B cell (primary cell): ENCODE measurements around the gene SUGCT. TPM values are rescaled to one million over a fixed set of nuclear protein-coding genes. Genes with fewer than 3 reads are reported as not detected.

Experiments used
- ATAC-seq: fragments of 200-7000 bp; cut with Tn5 transposase; one replicate; pipeline ENCODE4 v1.10.0; 2021; ENCODE audit warnings: low read depth, mild to moderate bottlenecking, moderate number of reproducible peaks, moderate library complexity
- CTCF ChIA-PET: fragments of 350-600 bp; sonication (Branson Sonifier 250); formaldehyde crosslinking; loops from one replicate; lab custom pipeline; 2021; ENCODE audit warnings: antibody characterized with exemption, inconsistent platforms; lab: Charles Lee
- POLR2A ChIA-PET: fragments of 350-600 bp; sonication (Branson Sonifier 250); formaldehyde crosslinking; loops from one replicate; lab custom pipeline; 2021; ENCODE audit warnings: antibody characterized with exemption; lab: Charles Lee
- DNase-seq: peaks from one replicate; pipeline ENCODE4 v3.0.0; 2013
- H2AFZ ChIP-seq: 2 replicates; pipeline ENCODE4 v1.6.1; 2012; ENCODE audit warnings: mild to moderate bottlenecking, low read depth, low read length; ENCODE audit not compliant: insufficient read depth, poor library complexity, severe bottlenecking
- H3K27ac ChIP-seq, 2 donors: 1 replicate in 1 of 2; 2 replicates in 1 of 2; pipeline ENCODE4 v1.5.1; 2012 to 2013; ENCODE audit warnings: low read length in 2 of 2, mild to moderate bottlenecking in 2 of 2, moderate library complexity in 1 of 2
- H3K27me3 ChIP-seq, 4 experiments: fragments of 200-600 bp in 1 of 4; sonication (generic) in 1 of 4; replicated peaks in 1 of 4; 1 replicate in 2 of 4; 2 replicates in 2 of 4; pipeline versions ENCODE4 v1.6.1 to v1.7.0; 2013 to 2016; ENCODE audit warnings: low read length in 3 of 4, mild to moderate bottlenecking in 2 of 4, mixed read lengths in 1 of 4, moderate library complexity in 1 of 4; ENCODE audit not compliant: insufficient read depth in 4 of 4, control insufficient read depth in 3 of 4; ENCODE audit errors: control extremely low read depth in 1 of 4
- H3K36me3 ChIP-seq, 2 experiments: replicated peaks in 1 of 2; 1 replicate in 1 of 2; 2 replicates in 1 of 2; pipeline versions ENCODE4 v1.6.1 to v1.7.1; 2013; ENCODE audit warnings: low read length in 1 of 2; ENCODE audit not compliant: insufficient read depth in 2 of 2, control insufficient read depth in 1 of 2; ENCODE audit errors: control extremely low read depth in 1 of 2, extremely low read depth in 1 of 2
- H3K4me1 ChIP-seq, 2 donors: fragments of 200-600 bp in 1 of 2; sonication (generic) in 1 of 2; 1 replicate in 1 of 2; 2 replicates in 1 of 2; pipeline versions ENCODE4 v1.5.1 to v1.6.1; 2013 to 2017; ENCODE audit warnings: low read length in 2 of 2; ENCODE audit not compliant: control insufficient read depth in 2 of 2, insufficient read depth in 2 of 2
- H3K4me2 ChIP-seq: replicated peaks from 2 replicates; pipeline ENCODE3; 2012; ENCODE audit warnings: mild to moderate bottlenecking, low read depth, low read length; ENCODE audit not compliant: poor library complexity, severe bottlenecking
- H3K4me3 ChIP-seq, 5 experiments: fragments of 200-600 bp in 1 of 5; sonication (generic) in 1 of 5; 1 replicate in 3 of 5; 2 replicates in 2 of 5; pipeline versions ENCODE4 v1.5.1 to v1.7.0; 2011 to 2016; ENCODE audit warnings: low read length in 4 of 5, mild to moderate bottlenecking in 4 of 5, low read depth in 2 of 5, control low read depth in 1 of 5, moderate library complexity in 1 of 5; ENCODE audit not compliant: insufficient read depth in 1 of 5; ENCODE audit errors: control extremely low read depth in 1 of 5, extremely low read depth in 1 of 5
- H3K79me2 ChIP-seq: fragments of 200-600 bp; sonication (generic); one replicate; pipeline ENCODE4 v1.6.0; 2016; ENCODE audit warnings: low read length; ENCODE audit not compliant: control insufficient read depth, insufficient read depth
- H3K9ac ChIP-seq: fragments of 200-600 bp; sonication (generic); 2 replicates; pipeline ENCODE4 v1.6.1; 2017; ENCODE audit warnings: mild to moderate bottlenecking, low read length, moderate library complexity
- H3K9me3 ChIP-seq, 3 donors: one replicate each; pipeline versions ENCODE4 v1.6.1 to v1.7.1; 2013; ENCODE audit warnings: low read length in 2 of 3; ENCODE audit not compliant: control insufficient read depth in 2 of 3, insufficient read depth in 1 of 3; ENCODE audit errors: control extremely low read depth in 1 of 3
- H4K20me1 ChIP-seq: 2 replicates; pipeline ENCODE4 v1.6.0; 2012; ENCODE audit warnings: mild to moderate bottlenecking, low read length; ENCODE audit not compliant: insufficient read depth, control insufficient read depth, poor library complexity, severe bottlenecking
- H3K27ac Mint-ChIP-seq: one replicate; pipeline ENCODE4 v1.8.0; 2021; ENCODE audit warnings: mixed read lengths
- H3K27me3 Mint-ChIP-seq: one replicate; pipeline ENCODE4 v1.8.0; 2021; ENCODE audit warnings: mixed read lengths
- H3K4me1 Mint-ChIP-seq: one replicate; pipeline ENCODE4 v1.8.0; 2021; ENCODE audit warnings: mixed read lengths
- H3K4me3 Mint-ChIP-seq: one replicate; pipeline ENCODE4 v1.8.0; 2021; ENCODE audit warnings: mixed read lengths
- H3K9me3 Mint-ChIP-seq: one replicate; pipeline ENCODE4 v1.8.0; 2022; ENCODE audit warnings: mixed read lengths; ENCODE audit not compliant: insufficient read depth
- EZH2 ChIP-seq: IDR thresholded peaks from 2 replicates; pipeline ENCODE4 v1.6.1; 2012; ENCODE audit warnings: borderline replicate concordance, low read depth, mild to moderate bottlenecking, moderate library complexity, low read length; ENCODE audit not compliant: insufficient read depth, poor library complexity, severe bottlenecking
- WGBS: methylation state at CpG from one replicate; pipeline ENCODE4 v1.1.5; 2013; ENCODE audit warnings: missing lambda C conversion rate; ENCODE audit not compliant: insufficient coverage; 5-methylcytosine and 5-hydroxymethylcytosine counted together
- intact Hi-C: fragments of 100-400 bp; cut with micrococcal nuclease; formaldehyde crosslinking; loops from one replicate; pipeline ENCODE4 v1.10.0; 2022
- polyA plus RNA-seq: library from polyadenylated mRNA; depleted of rRNA; stranded (reverse); fragments of >200 nt; gene quantifications from 2 replicates; pipeline ENCODE4 v1.2.3, GENCODE V29; 2012
- total RNA-seq, 2 donors: library from RNA; stranded (reverse); fragments of 120-200 nt in 1 of 2; gene quantifications; 1 replicate in 1 of 2; 2 replicates in 1 of 2; pipeline versions ENCODE4 v1.2.3 to v1.2.4, GENCODE V29; 2013 to 2022
- TF ChIP-seq, protein P1 (sequence below): fragments of 200-600 bp; IDR thresholded peaks from one replicate; pipeline ENCODE4 v1.8.0; 2022; ENCODE audit warnings: antibody characterized with exemption, mild to moderate bottlenecking

The SUGCT gene
- total and polyA plus RNA-seq, 2 donors (not counting 1 experiment from before 2014, with no cell fraction given): 0.19 to 0.86 TPM

DNA sequence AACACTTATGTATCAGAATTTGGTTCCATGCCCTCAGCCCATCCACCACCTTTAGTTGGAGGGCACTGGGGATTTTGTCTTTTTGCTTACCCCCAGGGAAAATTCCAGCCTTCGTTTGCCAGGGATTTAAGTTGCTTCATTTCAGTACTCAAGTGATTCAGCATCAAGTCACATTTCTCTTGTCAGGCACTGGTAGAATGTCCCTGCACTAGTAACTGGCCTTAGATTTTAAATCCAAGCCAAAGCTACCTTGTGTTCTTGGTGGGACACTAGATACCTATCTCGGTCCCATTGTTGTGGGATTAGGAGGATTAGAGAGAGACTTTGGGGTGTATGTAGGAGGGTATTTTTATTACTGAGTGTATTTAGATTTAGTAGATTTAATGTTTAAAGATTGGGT, 613.1 kb downstream of the SUGCT start:
- no peaks in the 10 kb centered on the region for H4K20me1 ChIP-seq
- ChIA-PET POLR2A (no interaction called here), CTCF (no interaction called here)
- intact Hi-C loops: no loop called here
- H3K27me3 ChIP-seq: no peaks in the 10 kb centered on the region
- H3K36me3 ChIP-seq: no peaks in the 10 kb centered on the region
- Mint-ChIP-seq H3K9me3 (no peaks in the 10 kb centered on the region), H3K4me3 (no peak overlapping the region), H3K4me1 (no peaks in the 10 kb centered on the region), H3K27ac (no peak overlapping the region), H3K27me3 (no peaks in the 10 kb centered on the region)
- no peak overlapping the region for H2AFZ ChIP-seq
- no peak overlapping the region for H3K27ac ChIP-seq
- H3K4me2 ChIP-seq: no peak overlapping the region
- TF ChIP-seq EZH2: no peak
- TF ChIP-seq, protein P1, sequence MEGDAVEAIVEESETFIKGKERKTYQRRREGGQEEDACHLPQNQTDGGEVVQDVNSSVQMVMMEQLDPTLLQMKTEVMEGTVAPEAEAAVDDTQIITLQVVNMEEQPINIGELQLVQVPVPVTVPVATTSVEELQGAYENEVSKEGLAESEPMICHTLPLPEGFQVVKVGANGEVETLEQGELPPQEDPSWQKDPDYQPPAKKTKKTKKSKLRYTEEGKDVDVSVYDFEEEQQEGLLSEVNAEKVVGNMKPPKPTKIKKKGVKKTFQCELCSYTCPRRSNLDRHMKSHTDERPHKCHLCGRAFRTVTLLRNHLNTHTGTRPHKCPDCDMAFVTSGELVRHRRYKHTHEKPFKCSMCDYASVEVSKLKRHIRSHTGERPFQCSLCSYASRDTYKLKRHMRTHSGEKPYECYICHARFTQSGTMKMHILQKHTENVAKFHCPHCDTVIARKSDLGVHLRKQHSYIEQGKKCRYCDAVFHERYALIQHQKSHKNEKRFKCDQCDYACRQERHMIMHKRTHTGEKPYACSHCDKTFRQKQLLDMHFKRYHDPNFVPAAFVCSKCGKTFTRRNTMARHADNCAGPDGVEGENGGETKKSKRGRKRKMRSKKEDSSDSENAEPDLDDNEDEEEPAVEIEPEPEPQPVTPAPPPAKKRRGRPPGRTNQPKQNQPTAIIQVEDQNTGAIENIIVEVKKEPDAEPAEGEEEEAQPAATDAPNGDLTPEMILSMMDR: no peak
- H3K79me2 ChIP-seq: no peaks in the 10 kb centered on the region
- ATAC-seq (no peak), DNase-seq (no peak)
- 100% methylated on average over 1 of the region's 2 CpGs for WGBS
- H3K9me3 ChIP-seq: no peaks in the 10 kb centered on the region
- H3K9ac ChIP-seq: no peak overlapping the region
- H3K4me1 ChIP-seq: no peaks in the 10 kb centered on the region
- no peak overlapping the region for H3K4me3 ChIP-seq

DNA sequence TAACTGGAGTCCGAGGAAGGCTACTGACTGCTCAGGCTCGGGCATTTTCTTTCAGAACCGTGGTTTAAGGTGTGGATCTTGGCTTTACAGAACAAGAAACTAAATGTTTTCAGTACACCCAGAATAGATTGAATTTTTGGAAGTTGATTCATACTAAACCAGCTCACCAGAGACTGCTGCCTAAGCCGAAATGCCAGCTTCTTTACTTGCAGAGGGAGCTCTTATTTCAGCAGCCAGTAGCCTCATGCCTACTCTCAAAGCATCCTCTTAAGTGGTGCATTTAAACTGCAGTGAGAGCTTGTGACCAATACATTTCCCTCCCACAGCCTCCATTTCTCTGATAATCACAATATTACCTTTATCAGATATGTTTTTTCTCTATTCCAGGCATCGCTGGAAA, 615.1 kb downstream of the SUGCT start:
- ATAC-seq: no peak
- Histone ChIP-seq H3K4me1 (no peaks in the 10 kb centered on the region), H3K4me2 (no peak overlapping the region), H3K27ac (no peak overlapping the region), H3K36me3 (no peaks in the 10 kb centered on the region), H3K9ac (no peak overlapping the region), H3K79me2 (no peaks in the 10 kb centered on the region), H3K9me3 (no peaks in the 10 kb centered on the region), H3K27me3 (no peaks in the 10 kb centered on the region), H3K4me3 (no peak overlapping the region), H2AFZ (no peak overlapping the region), H4K20me1 (no peaks in the 10 kb centered on the region)
- no peak for DNase-seq
- Mint-ChIP-seq H3K4me3 (no peak overlapping the region), H3K27me3 (no peaks in the 10 kb centered on the region), H3K27ac (no peak overlapping the region), H3K4me1 (no peaks in the 10 kb centered on the region), H3K9me3 (no peaks in the 10 kb centered on the region)
- ChIA-PET CTCF (no interaction called here), POLR2A (no interaction called here)
- intact Hi-C loops: no loop called here
- WGBS: 86% methylated on average over 2 of the region's 5 CpGs
- TF ChIP-seq, protein P1: no peak
- TF ChIP-seq EZH2: no peak
